EL (cell line): ENCODE results near the gene PLGRKT.
"Not testable (repeated sequence)": the region's sequence is repeated elsewhere in the genome, so short reads cannot be mapped to it uniquely, and the experiment has no call there.

Experiments used
- DNase-seq: peaks from one replicate; pipeline ENCODE4 v3.0.0-alpha.2; 2016

Gene PLGRKT

GRCh38 chr9:5450359-5451091 lies 12.8 kb upstream of the PLGRKT start, which contains the start of gene CD274:
Gene CD274, plus strand, starts transcription at chr9:5450542. Its CDS starts 5,572 bp downstream, at chr9:5456114.
- DNase-seq, result peak; percentile 96

GRCh38 chr9:5449521-5450358 lies 12.0 kb upstream of the PLGRKT start:
- peak; percentile 15 for DNase-seq

DNA sequence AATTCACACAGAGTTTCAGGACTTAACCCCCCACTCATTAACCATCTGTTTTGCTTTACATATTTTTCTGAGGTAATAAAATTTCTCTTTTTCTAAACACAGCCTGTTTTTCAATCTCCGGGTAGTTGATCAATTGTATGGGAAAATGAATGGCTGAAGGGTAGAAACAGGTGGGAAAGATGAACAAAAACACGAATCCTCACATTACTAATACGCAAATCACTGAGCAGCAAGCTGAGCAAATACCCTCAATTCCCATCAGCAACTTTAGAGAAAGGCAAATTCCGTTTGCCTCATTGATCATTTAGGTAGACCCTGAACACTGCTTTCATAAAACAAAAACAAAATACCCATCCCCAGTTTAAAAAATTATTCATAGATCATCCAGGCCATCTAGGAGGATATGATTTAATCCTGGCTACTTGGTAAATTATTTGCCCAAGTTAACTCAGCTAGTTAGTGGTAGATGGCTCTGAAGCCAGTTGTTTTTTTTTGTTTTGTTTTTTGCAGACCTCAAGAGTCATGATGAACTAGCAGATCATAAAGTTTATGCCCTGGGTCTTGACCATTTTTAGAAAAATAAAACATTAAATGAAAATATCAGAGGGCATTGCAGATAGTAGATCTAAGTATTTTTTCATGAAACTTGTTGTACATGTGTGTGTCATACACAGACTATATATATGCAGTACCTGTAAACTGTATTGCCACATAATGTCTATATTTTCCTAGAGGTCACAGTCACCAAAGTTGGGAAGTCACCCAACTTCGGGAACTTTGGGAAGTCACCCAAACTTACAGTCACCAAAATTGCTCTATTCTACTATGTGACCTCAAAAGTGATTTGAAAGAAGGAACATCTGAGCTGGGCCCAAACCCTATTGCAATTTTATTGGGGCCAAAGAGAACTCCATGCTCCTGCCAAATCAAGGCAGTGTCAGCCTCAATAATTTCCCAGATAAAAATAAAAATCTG lies 11.0 kb upstream of the PLGRKT start:
- no peak for DNase-seq

DNA sequence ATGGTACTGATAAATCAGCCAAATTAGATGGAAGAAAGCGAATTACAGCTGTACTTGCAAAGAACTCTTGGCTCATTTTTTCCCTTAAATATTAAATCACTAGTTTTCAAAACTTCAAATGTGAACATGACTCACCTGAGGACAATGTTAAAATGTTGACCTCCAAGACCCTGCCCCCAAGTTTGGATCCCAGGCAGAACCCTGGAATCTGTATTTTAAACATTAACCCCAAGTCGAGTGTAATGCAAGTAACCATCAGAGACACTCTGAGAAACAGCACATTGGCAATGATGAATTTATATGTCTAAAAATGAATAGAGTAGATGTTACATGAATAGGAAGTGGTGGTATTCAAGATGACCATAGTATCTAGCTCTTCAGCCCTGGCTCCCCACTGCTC lies 10.3 kb upstream of the PLGRKT start:
- no peak for DNase-seq

DNA sequence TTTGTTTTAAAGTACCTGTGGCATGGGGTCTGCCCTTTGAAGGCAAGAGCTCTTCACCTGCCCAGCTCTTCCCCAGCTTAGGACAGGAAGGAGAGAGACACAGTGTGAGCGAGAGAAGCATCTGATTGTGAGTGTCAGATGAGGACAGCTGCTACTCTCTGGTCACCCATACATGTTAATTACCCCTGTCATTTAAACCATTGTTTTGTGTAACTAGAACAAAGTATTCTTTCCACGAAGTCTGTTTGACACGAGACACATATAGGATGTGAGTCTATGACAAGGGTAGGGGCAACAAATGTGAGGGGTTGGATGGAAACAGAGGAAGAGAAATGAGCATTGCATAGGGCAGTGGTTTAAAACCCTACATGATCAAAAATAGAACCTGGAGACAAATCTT lies 9.6 kb upstream of the PLGRKT start:
- DNase-seq, result no peak

GRCh38 chr9:5446451-5447236 lies 8.9 kb upstream of the PLGRKT start:
- peak; percentile 56 for DNase-seq

DNA sequence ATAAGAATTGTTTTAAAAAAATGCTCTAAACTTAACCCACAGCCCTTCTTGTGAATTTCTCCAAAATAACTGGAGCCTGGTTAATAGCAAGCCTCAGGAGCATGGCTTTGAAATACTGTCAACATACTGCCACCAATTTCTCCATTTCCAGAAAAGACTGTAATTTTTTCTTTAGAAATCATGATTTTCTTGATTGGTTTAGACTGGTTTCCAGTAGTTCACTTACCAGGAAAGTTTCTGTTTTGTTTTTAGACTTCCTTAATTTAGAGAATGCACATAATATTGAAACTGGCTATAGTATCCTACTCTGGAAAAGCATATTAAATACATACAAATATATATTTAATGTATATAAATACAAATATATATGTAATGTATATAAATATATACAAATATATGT lies 8.2 kb upstream of the PLGRKT start:
- DNase-seq, result no peak

DNA sequence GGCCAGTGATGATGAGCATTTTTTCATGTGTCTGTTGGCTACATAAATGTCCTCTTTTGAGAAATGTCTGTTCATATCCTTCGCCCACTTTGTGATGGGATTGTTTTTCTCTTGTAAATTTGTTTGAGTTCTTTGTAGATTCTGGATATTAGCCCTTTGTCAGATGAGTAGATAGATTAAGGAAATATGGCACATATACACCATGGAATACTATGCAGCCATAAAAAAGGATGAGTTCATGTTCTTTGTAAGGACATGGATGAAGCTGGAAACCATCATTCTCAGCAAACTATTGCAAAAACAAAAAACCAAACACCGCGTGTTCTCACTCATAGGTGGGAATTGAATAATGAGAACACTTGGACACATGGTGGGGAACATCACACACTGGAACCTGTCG lies 7.4 kb upstream of the PLGRKT start:
- DNase-seq, result not testable (repeated sequence)

GRCh38 chr9:5443850-5444249 lies 6.1 kb upstream of the PLGRKT start:
- no peak for DNase-seq

DNA sequence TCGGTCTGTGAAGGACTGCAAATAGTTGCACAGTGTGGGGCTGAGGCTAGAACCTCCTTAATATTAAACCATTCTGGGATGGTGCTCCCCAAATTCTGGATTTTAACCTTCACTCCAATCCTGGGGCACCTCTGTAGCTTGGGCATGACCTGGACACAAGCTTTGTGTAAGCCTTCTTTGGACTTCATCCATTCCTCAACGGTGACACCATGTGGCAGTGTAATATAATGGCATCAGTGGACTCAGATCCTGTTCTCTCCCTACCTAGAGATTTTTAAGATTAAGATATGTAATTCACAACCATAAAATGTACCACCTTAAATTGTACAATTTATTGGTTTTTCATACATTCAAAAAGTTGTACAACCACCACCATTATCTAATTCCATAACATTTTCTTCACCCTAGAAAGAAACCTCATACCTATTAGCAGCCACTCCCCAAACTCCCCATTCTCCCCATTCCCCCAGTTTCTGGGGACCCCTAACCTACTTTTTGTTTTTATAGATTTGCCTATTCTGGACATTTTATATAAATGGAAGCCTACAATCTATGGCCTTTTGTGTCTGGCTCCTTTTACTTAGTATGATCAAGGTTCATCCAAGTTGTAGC lies 4.8 kb upstream of the PLGRKT start:
- DNase-seq, result peak; percentile 65

DNA sequence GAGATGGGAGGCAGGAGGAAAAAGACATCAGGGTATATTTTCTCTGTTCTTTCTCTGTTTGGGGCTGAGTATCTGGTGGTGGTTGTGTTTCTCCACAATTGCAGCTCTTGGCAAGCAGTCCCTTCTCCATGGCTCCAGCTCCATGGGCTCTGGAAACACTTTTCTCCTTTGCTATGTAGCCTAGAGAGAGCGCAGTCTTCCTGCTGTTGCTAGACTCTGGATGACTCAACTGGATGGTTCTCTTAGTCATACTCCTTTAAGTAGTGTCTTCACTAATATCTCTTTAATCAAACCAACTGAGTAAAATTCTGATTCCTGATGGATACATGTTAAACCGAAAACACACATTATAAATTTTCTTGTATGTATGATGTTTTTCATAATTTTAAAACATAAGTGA lies 3.3 kb upstream of the PLGRKT start:
- DNase-seq, result peak; percentile 70

GRCh38 chr9:5440426-5440825 lies 2.7 kb upstream of the PLGRKT start:
- no peak for DNase-seq

- peak; percentile 36 for DNase-seq
Observed at GRCh38 chr9:5438301-5439162, 807 bp upstream of the PLGRKT start.

DNA sequence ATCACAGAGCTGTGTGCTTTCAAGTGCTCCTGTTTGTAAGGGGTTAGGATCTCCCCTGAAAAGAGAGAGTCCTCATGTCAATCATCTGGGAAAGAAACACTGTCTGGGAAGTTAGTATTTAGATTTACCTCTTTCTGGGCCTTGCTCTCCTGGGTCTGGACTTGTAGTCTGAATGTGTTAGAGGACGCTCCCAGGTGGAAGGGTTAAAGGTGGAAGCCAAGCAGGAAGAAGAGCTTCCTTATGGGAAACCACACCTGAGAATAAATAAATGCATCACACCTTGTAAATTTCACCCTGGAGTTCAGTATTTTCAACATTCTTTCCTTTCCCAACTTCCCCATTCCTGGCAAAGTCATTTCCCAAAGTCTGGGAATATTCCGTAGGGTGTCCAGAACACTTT lies 1.3 kb downstream of the PLGRKT start:
- no peak for DNase-seq

- DNase-seq, result no peak
Observed at GRCh38 chr9:5435912-5436311, 1.8 kb downstream of the PLGRKT start.

DNA sequence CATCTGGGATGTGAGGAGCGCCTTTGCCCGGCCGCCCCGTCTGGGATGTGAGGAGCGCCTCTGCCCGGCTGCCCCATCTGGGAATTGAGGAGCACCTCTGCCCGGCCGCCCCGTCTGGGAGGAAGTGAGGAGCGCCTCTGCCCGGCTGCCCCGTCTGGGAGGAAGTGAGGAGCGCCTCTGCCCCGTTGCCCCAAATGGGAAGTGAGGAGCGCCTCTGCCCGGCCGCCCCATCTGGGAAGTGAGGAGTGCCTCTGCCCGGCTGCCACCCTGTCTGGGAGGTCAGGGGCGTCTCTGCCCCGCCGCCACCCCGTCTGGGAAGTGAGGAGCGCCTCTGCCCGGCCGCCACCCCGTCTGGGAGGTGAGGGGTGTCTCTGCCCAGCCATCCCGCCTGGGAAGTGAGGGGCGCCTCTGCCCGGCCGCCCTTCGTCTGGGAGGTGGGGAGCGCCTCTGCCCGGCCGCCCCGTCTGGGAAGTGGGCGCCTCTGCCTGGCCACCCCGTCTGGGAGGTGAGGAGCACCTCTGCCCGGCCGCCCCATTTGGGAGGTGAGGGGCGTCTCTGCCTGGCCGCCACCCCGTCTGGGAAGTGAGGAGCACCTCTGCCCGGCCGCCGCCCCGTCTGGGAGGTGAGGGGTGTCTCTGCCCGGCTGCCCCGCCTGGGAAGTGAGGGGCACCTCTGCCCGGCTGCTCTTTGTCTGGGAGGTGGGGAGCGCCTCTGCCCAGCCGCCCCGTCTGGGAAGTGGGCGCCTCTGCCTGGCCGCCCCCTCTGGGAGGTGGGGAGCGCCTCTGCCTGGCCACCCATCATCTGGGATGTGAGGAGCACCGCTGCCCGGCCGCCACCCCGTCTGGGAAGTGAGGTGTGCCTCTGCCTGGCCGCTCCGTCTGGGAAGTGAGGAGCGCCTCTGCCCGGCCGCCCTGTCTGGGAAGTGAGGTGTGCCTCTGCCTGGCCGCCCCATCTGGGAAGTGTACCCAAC lies 3.6 kb downstream of the PLGRKT start:
- not testable (repeated sequence) for DNase-seq

DNA sequence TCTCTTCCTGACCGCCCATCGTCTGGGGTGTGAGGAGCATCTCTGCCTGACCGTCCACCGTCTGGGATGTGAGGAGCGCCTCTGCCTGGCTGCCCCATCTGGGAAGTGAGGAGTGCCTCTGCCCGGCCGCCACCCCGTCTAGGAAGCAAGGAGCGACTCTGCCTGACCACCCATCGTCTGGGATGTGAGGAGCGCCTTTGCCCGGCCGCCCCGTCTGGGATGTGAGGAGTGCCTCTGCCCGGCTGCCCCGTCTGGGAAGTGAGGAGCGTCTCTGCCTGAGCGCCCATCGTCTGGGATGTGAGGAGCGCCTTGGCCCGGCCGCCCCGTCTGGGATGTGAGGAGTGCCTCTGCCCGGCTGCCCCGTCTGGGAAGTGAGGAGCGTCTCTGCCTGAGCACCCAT lies 4.4 kb downstream of the PLGRKT start:
- DNase-seq, result not testable (repeated sequence)

GRCh38 chr9:5432890-5433289 lies 4.8 kb downstream of the PLGRKT start:
- not testable (repeated sequence) for DNase-seq

GRCh38 chr9:5430912-5431311 lies 6.8 kb downstream of the PLGRKT start:
- DNase-seq, result no peak
